Fibroblast of lung (primary cell): ENCODE measurements around the gene ST3GAL4.

Source experiments
- EZH2 ChIP-seq: IDR thresholded peaks from 2 replicates; pipeline ENCODE4 v1.5.1; 2012; ENCODE audit warnings: low read length, control low read depth, mild to moderate bottlenecking; ENCODE audit errors: missing control alignments
- TF ChIP-seq, protein P1 (sequence below), 2 donors: IDR thresholded peaks in 1 of 2; conservative IDR thresholded peaks in 1 of 2; 1 replicate in 1 of 2; 2 replicates in 1 of 2; pipeline ENCODE4 v1.5.1; 2011 to 2012; ENCODE audit warnings: low read length in 2 of 2, control low read depth in 1 of 2, inconsistent platforms in 1 of 2, low read depth in 1 of 2, mild to moderate bottlenecking in 1 of 2

DNA sequence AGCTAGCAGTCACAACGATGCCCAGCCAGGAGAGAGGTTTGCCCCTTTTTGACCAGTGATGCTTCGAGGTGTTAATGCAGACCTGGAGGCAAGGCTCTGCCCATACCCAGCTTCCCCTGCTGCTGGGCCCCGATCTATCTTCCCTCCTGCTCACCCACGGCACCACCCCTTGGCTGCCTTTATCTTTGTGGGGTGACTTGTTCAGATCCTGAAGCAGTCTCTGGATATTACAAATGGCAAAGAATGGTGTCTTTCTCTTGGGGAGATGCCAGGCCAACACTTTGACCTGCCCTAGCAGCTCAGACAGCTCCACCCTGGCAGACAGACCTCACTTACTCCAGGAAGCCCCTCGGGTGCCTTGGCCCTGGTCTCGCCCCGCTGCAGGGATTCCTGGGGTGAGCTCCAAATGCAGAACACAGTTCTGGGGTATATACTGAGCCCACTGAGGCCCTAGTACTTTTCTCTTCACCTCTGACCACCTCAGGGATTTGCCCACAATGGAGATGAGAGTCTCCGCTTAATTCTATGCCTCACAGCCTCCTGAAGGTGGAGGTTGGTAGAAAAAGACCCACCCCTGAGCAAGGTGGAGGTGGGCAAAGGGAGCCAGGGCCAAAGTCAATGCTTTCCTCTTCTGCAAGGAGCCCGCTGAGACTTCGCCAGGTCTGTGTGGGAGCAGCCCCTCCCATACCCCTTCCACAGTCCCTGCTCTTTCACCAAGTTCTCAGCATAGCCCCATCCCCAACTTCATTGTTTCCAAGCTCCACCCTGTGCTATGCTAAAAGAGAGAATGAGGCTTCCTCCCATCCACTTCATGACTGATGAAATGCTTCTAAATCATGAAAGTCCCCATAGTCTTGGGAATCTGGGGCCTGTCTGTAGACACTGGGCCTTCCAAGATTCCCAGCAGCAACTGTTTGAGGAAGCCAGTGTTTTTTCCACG lies 11.1 kb upstream of the ST3GAL4 start:
- no peak for TF ChIP-seq EZH2
- TF ChIP-seq, protein P1, sequence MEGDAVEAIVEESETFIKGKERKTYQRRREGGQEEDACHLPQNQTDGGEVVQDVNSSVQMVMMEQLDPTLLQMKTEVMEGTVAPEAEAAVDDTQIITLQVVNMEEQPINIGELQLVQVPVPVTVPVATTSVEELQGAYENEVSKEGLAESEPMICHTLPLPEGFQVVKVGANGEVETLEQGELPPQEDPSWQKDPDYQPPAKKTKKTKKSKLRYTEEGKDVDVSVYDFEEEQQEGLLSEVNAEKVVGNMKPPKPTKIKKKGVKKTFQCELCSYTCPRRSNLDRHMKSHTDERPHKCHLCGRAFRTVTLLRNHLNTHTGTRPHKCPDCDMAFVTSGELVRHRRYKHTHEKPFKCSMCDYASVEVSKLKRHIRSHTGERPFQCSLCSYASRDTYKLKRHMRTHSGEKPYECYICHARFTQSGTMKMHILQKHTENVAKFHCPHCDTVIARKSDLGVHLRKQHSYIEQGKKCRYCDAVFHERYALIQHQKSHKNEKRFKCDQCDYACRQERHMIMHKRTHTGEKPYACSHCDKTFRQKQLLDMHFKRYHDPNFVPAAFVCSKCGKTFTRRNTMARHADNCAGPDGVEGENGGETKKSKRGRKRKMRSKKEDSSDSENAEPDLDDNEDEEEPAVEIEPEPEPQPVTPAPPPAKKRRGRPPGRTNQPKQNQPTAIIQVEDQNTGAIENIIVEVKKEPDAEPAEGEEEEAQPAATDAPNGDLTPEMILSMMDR (conservative IDR thresholded peaks at IDR 0.05 in 1 of 2, IDR thresholded peaks at IDR 0.05 in 1 of 2; ENCODE audit: low read depth in 1 of 2, low read length in 2 of 2), result no peak
